GM21447 (cell line): ENCODE measurements around the gene ACSS2.

ENCODE experiments used
- ATAC-seq: cut with Tn5 transposase; IDR thresholded peaks from one replicate; pipeline ENCODE4 v1.9.1; 2021; ENCODE audit not compliant: unreplicated experiment

The ACSS2 gene

GRCh38 chr20:34971561-34972235 is 95.3 kb downstream of the ACSS2 start:
- no peak for ATAC-seq

GRCh38 chr20:34974246-34974645 is 97.8 kb downstream of the ACSS2 start:
- no peak for ATAC-seq

- ATAC-seq = no peak
Observed at GRCh38 chr20:34976286-34976685, 99.9 kb downstream of the ACSS2 start.
